ENCODE results near the gene UGCG. TPM values are rescaled to one million over a fixed set of nuclear protein-coding genes. Genes with fewer than 3 reads are reported as not detected.

The UGCG gene
- total and polyA plus RNA-seq, 4 donors, result 22.3 to 102 (median 33.6) TPM

GRCh38 chr9:111980398-111980797 lies 83.8 kb downstream of the UGCG start:
- H3K4me1 ChIP-seq (ENCODE audit: control insufficient read depth, insufficient read depth, low read length), result no peaks in the 10 kb centered on the region
- H3K27ac ChIP-seq (ENCODE audit: low read depth, low read length), result no peak overlapping the region
- WGBS (ENCODE audit: insufficient coverage), result 78% methylated on average over 3 of the region's 4 CpGs
- H3K27me3 ChIP-seq (ENCODE audit: control insufficient read depth, insufficient read depth, low read length), result no peaks in the 10 kb centered on the region
- H3K36me3 ChIP-seq (ENCODE audit: control insufficient read depth, insufficient read depth, low read length), result no peaks in the 10 kb centered on the region
- DNase-seq (ENCODE audit: low read depth in 4 of 6, low spot score in 6 of 6), result no peak
- no peak overlapping the region for H3K4me3 ChIP-seq (ENCODE audit: low read depth, low read length)
- H3K9me3 ChIP-seq (ENCODE audit: control insufficient read depth, insufficient read depth, low read length), result no peaks in the 10 kb centered on the region

GRCh38 chr9:111983484-111983908 lies 86.9 kb downstream of the UGCG start:
- Histone ChIP-seq H3K4me1 (ENCODE audit: control insufficient read depth, insufficient read depth, low read length) (no peaks in the 10 kb centered on the region), H3K4me3 (ENCODE audit: low read depth, low read length) (no peak overlapping the region), H3K36me3 (ENCODE audit: control insufficient read depth, insufficient read depth, low read length) (no peaks in the 10 kb centered on the region), H3K9me3 (ENCODE audit: control insufficient read depth, insufficient read depth, low read length) (no peaks in the 10 kb centered on the region), H3K27me3 (ENCODE audit: control insufficient read depth, insufficient read depth, low read length) (no peaks in the 10 kb centered on the region), H3K27ac (ENCODE audit: low read depth, low read length) (no peak overlapping the region)
- WGBS (ENCODE audit: insufficient coverage), result 93% methylated on average over 2 of the region's 2 CpGs
- DNase-seq (ENCODE audit: low read depth in 4 of 6, low spot score in 6 of 6), result no peak

- no peak for DNase-seq (ENCODE audit: low read depth in 4 of 6, low spot score in 6 of 6)
- Histone ChIP-seq H3K36me3 (ENCODE audit: control insufficient read depth, insufficient read depth, low read length) (no peaks in the 10 kb centered on the region), H3K27ac (ENCODE audit: low read depth, low read length) (no peak overlapping the region), H3K27me3 (ENCODE audit: control insufficient read depth, insufficient read depth, low read length) (no peaks in the 10 kb centered on the region), H3K4me3 (ENCODE audit: low read depth, low read length) (no peak overlapping the region), H3K9me3 (ENCODE audit: control insufficient read depth, insufficient read depth, low read length) (no peaks in the 10 kb centered on the region), H3K4me1 (ENCODE audit: control insufficient read depth, insufficient read depth, low read length) (no peaks in the 10 kb centered on the region)
- WGBS (ENCODE audit: insufficient coverage), result 100% methylated on average over 2 of the region's 5 CpGs
Measured at GRCh38 chr9:111984086-111984802, 87.6 kb downstream of the UGCG start.

Small RNAs within 50 kb of the gene (small RNA-seq; reads per million reads assigned to genes)
- 0.12 reads per million for gene MIR4668 (ENCODE audit: low replicate concordance)

Other genes starting within 250 kb of the UGCG start
- gene GNG10, start 235.2 kb upstream of the UGCG start, total RNA-seq, result 10 to 100 TPM; 24.7 to 50.9 TPM
- 10 to 100 TPM; 48.9 to 63.6 TPM for gene GNG10, start 235.2 kb upstream of the UGCG start, polyA plus RNA-seq (ENCODE audit: insufficient read length in 2 of 2)
- gene SHOC1, start 101.9 kb upstream of the UGCG start, total RNA-seq, result not detected
- gene SHOC1, start 101.9 kb upstream of the UGCG start, polyA plus RNA-seq (ENCODE audit: insufficient read length in 2 of 2), result under 1 TPM; 0.05 to 0.51 TPM

Measured in spinal cord (tissue), 10 donors.